ENCODE measurements around the gene AFF1. TPM values are rescaled to one million over a fixed set of nuclear protein-coding genes. Genes with fewer than 3 reads are reported as not detected.

The AFF1 gene
- total RNA-seq, 3 donors from 2014 or later (not counting 1 experiment from before 2014, with no cell fraction given): 87.9 to 93.4 (median 91.7) TPM

DNA sequence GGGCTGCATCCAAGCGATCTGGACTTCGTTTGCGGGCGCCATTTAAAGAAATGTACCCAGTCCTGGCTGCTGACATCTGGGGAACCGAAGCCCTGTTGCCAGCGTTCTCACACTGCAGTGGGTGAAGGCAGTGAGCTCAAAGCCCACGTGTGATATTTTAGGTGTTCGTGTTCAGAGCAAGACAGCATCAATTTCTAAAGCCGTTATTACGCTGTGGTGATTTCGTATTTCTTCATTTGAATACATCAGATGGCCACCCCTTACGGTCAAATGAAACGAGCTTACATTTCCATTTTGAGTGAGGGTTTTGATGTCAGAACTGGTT, 42.2 kb upstream of the AFF1 start:
- Histone ChIP-seq H3K27ac (ENCODE audit: low read length) (no peak overlapping the region), H3K27me3 (ENCODE audit: control insufficient read depth, insufficient read depth, low read length) (no peaks in the 10 kb centered on the region), H3K9me3 (ENCODE audit: control insufficient read depth, insufficient read depth, low read length) (no peaks in the 10 kb centered on the region), H3K4me1 (ENCODE audit: control insufficient read depth, insufficient read depth, low read length) (peaks cover 8% of the 10 kb centered on the region), H3K36me3 (ENCODE audit: control insufficient read depth, insufficient read depth, low read length) (no peaks in the 10 kb centered on the region), H3K4me3 (ENCODE audit: low read length) (no peak overlapping the region)
- TF ChIP-seq CTCF (IDR thresholded peaks at IDR 0.05): no peak
- no peaks in the 10 kb centered on the region for H3K36me3 Mint-ChIP-seq
- H3K9me3 Mint-ChIP-seq: no peaks in the 10 kb centered on the region
- peaks cover 0 to 4% of the 10 kb centered on the region in 2 donors for H3K4me1 Mint-ChIP-seq
- 17% methylated on average over 13 of the region's 13 CpGs for WGBS (ENCODE audit: insufficient coverage)
- H3K4me3 Mint-ChIP-seq: peak overlapping the region; percentile 75
- ATAC-seq: peak in 1 of 3 donors; percentile 39
- intact Hi-C loops (cut with micrococcal nuclease): loop anchor here (10.0 kb wide), 1 partner anchor 1808 kb away; no protein-coding TSS in a partner anchor
- H3K27me3 Mint-ChIP-seq (ENCODE audit: low read depth in 2 of 2): peaks cover 22 to 28% of the 10 kb centered on the region in 2 donors
- peak in 1 of 2 donors; percentile 9 for DNase-seq
- no peak overlapping the region for H3K27ac Mint-ChIP-seq

DNA sequence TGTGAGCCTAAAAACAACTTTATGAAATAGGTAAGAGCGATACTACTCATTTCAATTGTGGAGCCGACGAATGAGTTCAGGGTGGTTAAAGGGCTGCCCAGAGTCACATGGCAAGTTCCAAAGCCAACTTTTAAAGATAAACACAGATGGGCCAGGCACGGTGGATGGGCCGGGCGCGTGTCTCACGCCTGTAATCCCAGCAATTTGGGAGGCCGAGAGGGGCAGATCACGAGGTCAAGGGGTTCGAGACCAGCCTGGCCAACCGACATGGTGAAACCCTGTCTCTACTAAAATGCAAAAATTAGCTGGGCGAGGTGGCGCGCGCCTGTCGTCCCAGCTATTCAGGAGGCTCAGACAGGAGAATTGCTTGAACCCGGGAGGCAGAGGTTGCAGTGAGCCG, 41.7 kb upstream of the AFF1 start:
- Histone ChIP-seq H3K4me1 (ENCODE audit: control insufficient read depth, insufficient read depth, low read length) (peaks cover 8% of the 10 kb centered on the region), H3K9me3 (ENCODE audit: control insufficient read depth, insufficient read depth, low read length) (no peaks in the 10 kb centered on the region), H3K36me3 (ENCODE audit: control insufficient read depth, insufficient read depth, low read length) (no peaks in the 10 kb centered on the region), H3K27me3 (ENCODE audit: control insufficient read depth, insufficient read depth, low read length) (no peaks in the 10 kb centered on the region), H3K4me3 (ENCODE audit: low read length) (no peak overlapping the region), H3K27ac (ENCODE audit: low read length) (no peak overlapping the region)
- no peak for ATAC-seq
- DNase-seq: no peak
- Mint-ChIP-seq H3K27me3 (ENCODE audit: low read depth in 2 of 2) (peaks cover 22 to 28% of the 10 kb centered on the region in 2 donors), H3K4me1 (peaks cover 0 to 4% of the 10 kb centered on the region in 2 donors), H3K27ac (no peak overlapping the region), H3K36me3 (no peaks in the 10 kb centered on the region), H3K9me3 (no peaks in the 10 kb centered on the region), H3K4me3 (peak overlapping the region; percentile 7)
- 95% methylated on average over 19 of the region's 19 CpGs for WGBS (ENCODE audit: insufficient coverage)
- TF ChIP-seq CTCF (IDR thresholded peaks at IDR 0.05): no peak
- intact Hi-C loops (cut with micrococcal nuclease): loop anchor here (10.0 kb wide), 1 partner anchor 1808 kb away; no protein-coding TSS in a partner anchor

DNA sequence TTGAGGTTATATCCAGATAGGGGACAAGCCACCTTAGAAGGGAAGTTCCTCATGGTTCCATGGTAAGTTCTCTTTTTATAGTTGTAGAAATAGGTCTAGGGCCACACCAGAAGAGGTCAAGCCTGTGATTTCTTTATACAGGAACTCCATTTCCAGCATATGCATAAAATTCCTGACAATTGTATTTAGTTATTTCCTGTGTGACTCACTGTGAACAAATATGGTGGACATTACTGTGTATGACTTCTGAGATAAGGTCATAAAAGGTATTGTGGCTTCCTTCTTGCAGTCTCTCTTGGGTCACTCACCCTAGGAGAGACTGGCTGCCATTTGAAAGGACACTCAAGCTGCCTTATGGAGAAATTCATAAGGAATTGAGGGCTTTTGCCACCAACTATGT, 40.4 kb upstream of the AFF1 start:
- H3K4me3 Mint-ChIP-seq: no peak overlapping the region
- no peak overlapping the region for H3K4me3 ChIP-seq (ENCODE audit: low read length)
- ATAC-seq: no peak
- H3K4me1 Mint-ChIP-seq: peaks cover 0 to 4% of the 10 kb centered on the region in 2 donors
- no peaks in the 10 kb centered on the region for H3K9me3 Mint-ChIP-seq
- H3K36me3 ChIP-seq (ENCODE audit: control insufficient read depth, insufficient read depth, low read length): no peaks in the 10 kb centered on the region
- peaks cover 20 to 25% of the 10 kb centered on the region in 2 donors for H3K27me3 Mint-ChIP-seq (ENCODE audit: low read depth in 2 of 2)
- no peaks in the 10 kb centered on the region for H3K36me3 Mint-ChIP-seq
- H3K27ac ChIP-seq (ENCODE audit: low read length): no peak overlapping the region
- no peak for TF ChIP-seq CTCF (IDR thresholded peaks at IDR 0.05)
- peaks cover 8% of the 10 kb centered on the region for H3K4me1 ChIP-seq (ENCODE audit: control insufficient read depth, insufficient read depth, low read length)
- no peak overlapping the region for H3K27ac Mint-ChIP-seq
- intact Hi-C loops (cut with micrococcal nuclease): loop anchor here (2.0 to 10.0 kb wide), 2 partner anchors 398 to 1810 kb away; no protein-coding TSS in a partner anchor
- no peaks in the 10 kb centered on the region for H3K9me3 ChIP-seq (ENCODE audit: control insufficient read depth, insufficient read depth, low read length)
- H3K27me3 ChIP-seq (ENCODE audit: control insufficient read depth, insufficient read depth, low read length): no peaks in the 10 kb centered on the region
- DNase-seq: no peak

Data from natural killer cell (primary cell).